Measurements from ENCODE around the gene MIGA2.

Gene MIGA2

GRCh38 chr9:129006328-129007034 is 29.9 kb upstream of the MIGA2 start:
- Histone ChIP-seq H2AK5ac (ENCODE audit: low read length) (no peak overlapping the region), H3K4me2 (ENCODE audit: low read length) (no peak overlapping the region), H3K23ac (ENCODE audit: low read length) (no peak overlapping the region), H2BK120ac (ENCODE audit: low read depth, low read length) (no peak overlapping the region), H3K36me3 (ENCODE audit: control insufficient read depth, insufficient read depth, low read length) (peaks cover 29% of the 10 kb centered on the region), H3K18ac (ENCODE audit: low read length) (no peak overlapping the region), H4K8ac (ENCODE audit: low read depth, low read length) (no peak overlapping the region), H2BK5ac (ENCODE audit: low read length) (no peak overlapping the region), H3K79me2 (ENCODE audit: control insufficient read depth, insufficient read depth, low read length) (no peaks in the 10 kb centered on the region), H3K79me1 (ENCODE audit: low read length) (no peaks in the 10 kb centered on the region), H3K56ac (ENCODE audit: low read length) (no peak overlapping the region), H3K4ac (ENCODE audit: low read depth, low read length) (no peak overlapping the region), H3K4me3 (ENCODE audit: low read length) (no peak overlapping the region), H3K9ac (ENCODE audit: low read length) (no peak overlapping the region), H3K27ac (ENCODE audit: low read depth, low read length) (no peak overlapping the region), H3K27me3 (ENCODE audit: insufficient read depth, low read length, poor library complexity) (no peaks in the 10 kb centered on the region), H3K4me1 (ENCODE audit: control insufficient read depth, low read depth, low read length) (no peaks in the 10 kb centered on the region), H2BK15ac (replicated peaks; ENCODE audit: low read depth) (no peak overlapping the region), H4K5ac (ENCODE audit: low read length) (no peak overlapping the region)
- DNase-seq: peak; percentile 86
- no CpG with 5 or more reads among the region's 21 CpGs for WGBS (ENCODE audit: extremely low coverage, insufficient coverage, low lambda C conversion rate)

GRCh38 chr9:129007035-129007765 is 29.2 kb upstream of the MIGA2 start:
- H3K36me3 ChIP-seq (ENCODE audit: control insufficient read depth, insufficient read depth, low read length): peaks cover 23% of the 10 kb centered on the region
- no peak for DNase-seq
- H3K18ac ChIP-seq (ENCODE audit: low read length): no peak overlapping the region
- no peak overlapping the region for H2BK5ac ChIP-seq (ENCODE audit: low read length)
- H4K8ac ChIP-seq (ENCODE audit: low read depth, low read length): no peak overlapping the region
- no peak overlapping the region for H3K9ac ChIP-seq (ENCODE audit: low read length)
- no peak overlapping the region for H3K4me2 ChIP-seq (ENCODE audit: low read length)
- no peaks in the 10 kb centered on the region for H3K79me2 ChIP-seq (ENCODE audit: control insufficient read depth, insufficient read depth, low read length)
- no peak overlapping the region for H3K4me3 ChIP-seq (ENCODE audit: low read length)
- H2BK120ac ChIP-seq (ENCODE audit: low read depth, low read length): no peak overlapping the region
- H3K79me1 ChIP-seq (ENCODE audit: low read length): no peaks in the 10 kb centered on the region
- H2AK5ac ChIP-seq (ENCODE audit: low read length): no peak overlapping the region
- H3K23ac ChIP-seq (ENCODE audit: low read length): no peak overlapping the region
- no peak overlapping the region for H4K5ac ChIP-seq (ENCODE audit: low read length)
- no peak overlapping the region for H2BK15ac ChIP-seq (replicated peaks; ENCODE audit: low read depth)
- H3K4me1 ChIP-seq (ENCODE audit: control insufficient read depth, low read depth, low read length): no peaks in the 10 kb centered on the region
- no peak overlapping the region for H3K56ac ChIP-seq (ENCODE audit: low read length)
- no peak overlapping the region for H3K27ac ChIP-seq (ENCODE audit: low read depth, low read length)
- H3K4ac ChIP-seq (ENCODE audit: low read depth, low read length): no peak overlapping the region
- no CpG with 5 or more reads among the region's 14 CpGs for WGBS (ENCODE audit: extremely low coverage, insufficient coverage, low lambda C conversion rate)
- no peaks in the 10 kb centered on the region for H3K27me3 ChIP-seq (ENCODE audit: insufficient read depth, low read length, poor library complexity)

- Histone ChIP-seq H3K18ac (ENCODE audit: low read length) (no peak overlapping the region), H3K27me3 (ENCODE audit: insufficient read depth, low read length, poor library complexity) (no peaks in the 10 kb centered on the region), H3K79me1 (ENCODE audit: low read length) (no peaks in the 10 kb centered on the region), H3K9ac (ENCODE audit: low read length) (no peak overlapping the region), H3K4me2 (ENCODE audit: low read length) (no peak overlapping the region), H3K4me1 (ENCODE audit: control insufficient read depth, low read depth, low read length) (no peaks in the 10 kb centered on the region), H3K56ac (ENCODE audit: low read length) (no peak overlapping the region), H2AK5ac (ENCODE audit: low read length) (no peak overlapping the region), H2BK5ac (ENCODE audit: low read length) (no peak overlapping the region), H4K5ac (ENCODE audit: low read length) (no peak overlapping the region), H3K4me3 (ENCODE audit: low read length) (no peak overlapping the region), H2BK120ac (ENCODE audit: low read depth, low read length) (no peak overlapping the region), H3K4ac (ENCODE audit: low read depth, low read length) (no peak overlapping the region), H3K27ac (ENCODE audit: low read depth, low read length) (no peak overlapping the region), H3K79me2 (ENCODE audit: control insufficient read depth, insufficient read depth, low read length) (no peaks in the 10 kb centered on the region), H3K36me3 (ENCODE audit: control insufficient read depth, insufficient read depth, low read length) (peaks cover 18% of the 10 kb centered on the region), H2BK15ac (replicated peaks; ENCODE audit: low read depth) (no peak overlapping the region), H3K23ac (ENCODE audit: low read length) (no peak overlapping the region), H4K8ac (ENCODE audit: low read depth, low read length) (no peak overlapping the region)
- no CpG with 5 or more reads among the region's 18 CpGs for WGBS (ENCODE audit: extremely low coverage, insufficient coverage, low lambda C conversion rate)
- no peak for DNase-seq
Observed at GRCh38 chr9:129007766-129008468, 28.5 kb upstream of the MIGA2 start.

- no peaks in the 10 kb centered on the region for H3K4me1 ChIP-seq (ENCODE audit: control insufficient read depth, low read depth, low read length)
- H2BK5ac ChIP-seq (ENCODE audit: low read length): no peak overlapping the region
- DNase-seq: no peak
- H3K4ac ChIP-seq (ENCODE audit: low read depth, low read length): no peak overlapping the region
- H3K79me2 ChIP-seq (ENCODE audit: control insufficient read depth, insufficient read depth, low read length): no peaks in the 10 kb centered on the region
- no peak overlapping the region for H4K8ac ChIP-seq (ENCODE audit: low read depth, low read length)
- H3K23ac ChIP-seq (ENCODE audit: low read length): no peak overlapping the region
- no peaks in the 10 kb centered on the region for H3K27me3 ChIP-seq (ENCODE audit: insufficient read depth, low read length, poor library complexity)
- no peak overlapping the region for H3K9ac ChIP-seq (ENCODE audit: low read length)
- H3K27ac ChIP-seq (ENCODE audit: low read depth, low read length): no peak overlapping the region
- no CpG with 5 or more reads among the region's 6 CpGs for WGBS (ENCODE audit: extremely low coverage, insufficient coverage, low lambda C conversion rate)
- H2BK15ac ChIP-seq (replicated peaks; ENCODE audit: low read depth): no peak overlapping the region
- no peak overlapping the region for H2AK5ac ChIP-seq (ENCODE audit: low read length)
- no peak overlapping the region for H3K4me3 ChIP-seq (ENCODE audit: low read length)
- H2BK120ac ChIP-seq (ENCODE audit: low read depth, low read length): no peak overlapping the region
- H3K36me3 ChIP-seq (ENCODE audit: control insufficient read depth, insufficient read depth, low read length): peaks cover 15% of the 10 kb centered on the region
- no peak overlapping the region for H3K18ac ChIP-seq (ENCODE audit: low read length)
- no peaks in the 10 kb centered on the region for H3K79me1 ChIP-seq (ENCODE audit: low read length)
- no peak overlapping the region for H3K56ac ChIP-seq (ENCODE audit: low read length)
- H4K5ac ChIP-seq (ENCODE audit: low read length): no peak overlapping the region
- no peak overlapping the region for H3K4me2 ChIP-seq (ENCODE audit: low read length)
Observed at GRCh38 chr9:129008469-129008965, 27.9 kb upstream of the MIGA2 start.

- Histone ChIP-seq H3K56ac (ENCODE audit: low read length) (no peak overlapping the region), H4K8ac (ENCODE audit: low read depth, low read length) (no peak overlapping the region), H3K4me1 (ENCODE audit: control insufficient read depth, low read depth, low read length) (no peaks in the 10 kb centered on the region), H2AK5ac (ENCODE audit: low read length) (no peak overlapping the region), H3K27ac (ENCODE audit: low read depth, low read length) (no peak overlapping the region), H3K9ac (ENCODE audit: low read length) (no peak overlapping the region), H3K27me3 (ENCODE audit: insufficient read depth, low read length, poor library complexity) (no peaks in the 10 kb centered on the region), H3K4me2 (ENCODE audit: low read length) (no peak overlapping the region), H2BK120ac (ENCODE audit: low read depth, low read length) (no peak overlapping the region), H4K5ac (ENCODE audit: low read length) (no peak overlapping the region), H3K4me3 (ENCODE audit: low read length) (no peak overlapping the region), H3K4ac (ENCODE audit: low read depth, low read length) (no peak overlapping the region), H3K79me2 (ENCODE audit: control insufficient read depth, insufficient read depth, low read length) (no peaks in the 10 kb centered on the region), H3K36me3 (ENCODE audit: control insufficient read depth, insufficient read depth, low read length) (peaks cover 15% of the 10 kb centered on the region), H3K79me1 (ENCODE audit: low read length) (no peaks in the 10 kb centered on the region), H3K18ac (ENCODE audit: low read length) (no peak overlapping the region), H3K23ac (ENCODE audit: low read length) (no peak overlapping the region), H2BK15ac (replicated peaks; ENCODE audit: low read depth) (no peak overlapping the region), H2BK5ac (ENCODE audit: low read length) (no peak overlapping the region)
- no peak for DNase-seq
- no CpG with 5 or more reads among the region's 13 CpGs for WGBS (ENCODE audit: extremely low coverage, insufficient coverage, low lambda C conversion rate)
Observed at GRCh38 chr9:129008986-129009583, 27.3 kb upstream of the MIGA2 start.

Data from mesendoderm (in vitro differentiated cells).